Chondrocyte (in vitro differentiated cells): Measurements from ENCODE around the gene BGN. TPM values are rescaled to one million over a fixed set of nuclear protein-coding genes. Genes with fewer than 3 reads are reported as not detected.
A peak's percentile ranks its signal among the peaks of the same experiment; 100 is the strongest.

Source experiments
- DNase-seq: peaks from one replicate; pipeline ENCODE4 v3.0.0; 2021; ENCODE audit warnings: mixed read lengths, low spot score
- H3K27ac Mint-ChIP-seq: one replicate; pipeline ENCODE4 v1.8.0; 2021; ENCODE audit warnings: mild to moderate bottlenecking, moderate library complexity, mixed read lengths; ENCODE audit not compliant: unreplicated experiment
- H3K27me3 Mint-ChIP-seq: 2 replicates; pipeline ENCODE4 v1.8.0; 2021; ENCODE audit warnings: low read depth, mixed read lengths
- H3K36me3 Mint-ChIP-seq: 2 replicates; pipeline ENCODE4 v1.8.0; 2021; ENCODE audit warnings: low read depth, mixed read lengths
- H3K4me1 Mint-ChIP-seq: 2 replicates; pipeline ENCODE4 v1.8.0; 2021; ENCODE audit warnings: low read depth, mild to moderate bottlenecking, mixed read lengths
- H3K4me3 Mint-ChIP-seq: one replicate; pipeline ENCODE4 v1.8.0; 2021; ENCODE audit warnings: mild to moderate bottlenecking, moderate library complexity, mixed read lengths; ENCODE audit not compliant: unreplicated experiment
- H3K9me3 Mint-ChIP-seq: 2 replicates; pipeline ENCODE4 v1.8.0; 2021; ENCODE audit warnings: low read depth, mixed read lengths
- total RNA-seq: library from RNA; stranded (reverse); gene quantifications from 3 replicates; pipeline ENCODE4 v1.2.1, GENCODE V29; 2021
- TF ChIP-seq, protein P1 (sequence below): fragments of 200-600 bp; sonication (generic); IDR thresholded peaks from 2 replicates; pipeline ENCODE4 v1.5.0; 2021; ENCODE audit warnings: antibody characterized with exemption, mild to moderate bottlenecking, moderate library complexity

The BGN gene
- total RNA-seq, 1 donor from 2014 or later, result 2,632 TPM

DNA sequence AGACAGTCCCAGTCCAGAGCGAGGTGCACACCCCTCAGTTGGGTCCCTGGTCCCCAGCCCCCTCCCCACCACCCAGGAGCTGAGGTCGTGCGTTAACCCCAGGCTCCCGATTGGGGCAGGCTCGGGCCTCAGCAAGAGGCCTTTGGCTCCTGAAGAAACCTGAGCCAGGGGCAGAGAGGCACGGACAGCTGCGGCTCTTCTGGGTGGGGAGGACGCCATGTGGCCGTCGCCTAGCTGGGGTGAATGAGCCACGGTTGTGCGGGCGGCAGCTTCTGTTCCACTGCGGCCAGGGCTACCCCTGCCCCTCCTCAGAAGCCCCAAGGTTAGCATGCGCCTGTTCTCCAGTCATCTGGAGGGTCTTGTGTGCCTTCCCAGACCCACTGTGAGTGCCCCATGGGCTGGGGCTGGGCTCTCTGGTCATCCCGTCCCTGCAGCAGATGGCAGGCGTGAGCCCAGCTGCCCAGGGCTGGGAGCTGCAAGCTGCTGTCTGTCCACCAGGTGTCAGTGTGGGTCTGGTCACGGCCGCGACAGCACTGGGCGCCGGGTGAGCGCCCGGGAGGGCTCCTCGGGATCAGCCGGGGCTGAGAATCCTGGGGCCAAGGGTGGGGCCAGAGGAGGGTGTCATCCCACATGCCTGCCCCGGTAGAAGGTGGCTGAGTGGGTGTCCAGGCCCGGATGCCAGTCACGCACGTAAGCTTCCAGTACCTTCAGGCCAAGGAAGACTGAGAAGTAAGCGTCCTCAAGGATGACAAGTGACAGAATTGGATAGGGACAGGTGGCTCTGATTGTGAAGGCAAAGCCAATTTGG is 44.6 kb downstream of the BGN start:
- H3K4me1 Mint-ChIP-seq, result no peaks in the 10 kb centered on the region
- H3K4me3 Mint-ChIP-seq, result no peak overlapping the region
- H3K9me3 Mint-ChIP-seq, result no peaks in the 10 kb centered on the region
- H3K36me3 Mint-ChIP-seq, result no peaks in the 10 kb centered on the region
- no peak overlapping the region for H3K27ac Mint-ChIP-seq
- TF ChIP-seq, protein P1, sequence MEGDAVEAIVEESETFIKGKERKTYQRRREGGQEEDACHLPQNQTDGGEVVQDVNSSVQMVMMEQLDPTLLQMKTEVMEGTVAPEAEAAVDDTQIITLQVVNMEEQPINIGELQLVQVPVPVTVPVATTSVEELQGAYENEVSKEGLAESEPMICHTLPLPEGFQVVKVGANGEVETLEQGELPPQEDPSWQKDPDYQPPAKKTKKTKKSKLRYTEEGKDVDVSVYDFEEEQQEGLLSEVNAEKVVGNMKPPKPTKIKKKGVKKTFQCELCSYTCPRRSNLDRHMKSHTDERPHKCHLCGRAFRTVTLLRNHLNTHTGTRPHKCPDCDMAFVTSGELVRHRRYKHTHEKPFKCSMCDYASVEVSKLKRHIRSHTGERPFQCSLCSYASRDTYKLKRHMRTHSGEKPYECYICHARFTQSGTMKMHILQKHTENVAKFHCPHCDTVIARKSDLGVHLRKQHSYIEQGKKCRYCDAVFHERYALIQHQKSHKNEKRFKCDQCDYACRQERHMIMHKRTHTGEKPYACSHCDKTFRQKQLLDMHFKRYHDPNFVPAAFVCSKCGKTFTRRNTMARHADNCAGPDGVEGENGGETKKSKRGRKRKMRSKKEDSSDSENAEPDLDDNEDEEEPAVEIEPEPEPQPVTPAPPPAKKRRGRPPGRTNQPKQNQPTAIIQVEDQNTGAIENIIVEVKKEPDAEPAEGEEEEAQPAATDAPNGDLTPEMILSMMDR, result peak; percentile 85
- no peak for DNase-seq
- H3K27me3 Mint-ChIP-seq, result peaks cover 1% of the 10 kb centered on the region

DNA sequence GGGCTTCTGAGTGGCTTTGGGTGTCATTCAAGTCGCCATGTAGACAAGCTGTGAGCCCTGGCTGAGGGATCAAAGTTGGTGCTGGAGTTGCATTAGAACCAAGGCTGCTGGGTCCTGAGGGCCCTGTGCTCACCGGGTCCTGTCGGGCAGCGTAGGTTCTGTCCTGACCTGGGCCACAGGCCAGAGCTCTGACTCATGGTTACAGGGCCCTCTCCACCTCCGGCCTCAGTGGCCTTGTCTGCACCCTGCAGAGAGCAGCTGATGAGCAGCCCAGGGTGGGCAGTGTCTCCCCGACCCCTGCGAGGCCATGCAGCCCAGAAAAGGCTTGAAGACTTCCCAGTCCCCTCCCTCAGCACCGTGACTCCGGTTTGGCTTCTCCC is 45.2 kb downstream of the BGN start:
- Mint-ChIP-seq H3K27me3 (peaks cover 1% of the 10 kb centered on the region), H3K27ac (no peak overlapping the region), H3K4me3 (no peak overlapping the region), H3K4me1 (no peaks in the 10 kb centered on the region), H3K9me3 (no peaks in the 10 kb centered on the region), H3K36me3 (no peaks in the 10 kb centered on the region)
- no peak for DNase-seq
- TF ChIP-seq, protein P1, result no peak

DNA sequence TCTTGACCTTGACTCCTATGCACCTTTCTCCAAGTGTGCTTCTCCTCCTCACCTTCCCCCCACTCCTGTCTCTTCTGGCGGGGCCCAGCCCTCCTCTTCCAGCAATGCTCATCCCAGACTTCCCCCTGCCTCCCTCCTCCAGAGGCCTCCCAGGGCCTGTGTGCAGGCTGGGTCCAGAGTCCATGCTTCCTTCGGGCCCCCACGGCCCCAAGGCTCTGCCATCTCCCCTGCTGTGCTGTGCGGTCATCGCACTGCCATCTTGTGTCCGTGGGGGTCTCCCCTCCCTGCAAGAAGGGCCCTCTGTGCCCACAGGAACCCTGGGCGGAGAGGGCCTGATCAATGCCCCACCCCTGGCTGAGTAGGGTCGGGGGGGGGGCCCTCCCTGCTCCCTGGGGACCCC is 49.9 kb downstream of the BGN start:
- Mint-ChIP-seq H3K4me3 (no peak overlapping the region), H3K27me3 (no peaks in the 10 kb centered on the region), H3K9me3 (no peaks in the 10 kb centered on the region), H3K27ac (no peak overlapping the region), H3K36me3 (peaks cover 3% of the 10 kb centered on the region), H3K4me1 (no peaks in the 10 kb centered on the region)
- DNase-seq, result no peak
- TF ChIP-seq, protein P1, result no peak

DNA sequence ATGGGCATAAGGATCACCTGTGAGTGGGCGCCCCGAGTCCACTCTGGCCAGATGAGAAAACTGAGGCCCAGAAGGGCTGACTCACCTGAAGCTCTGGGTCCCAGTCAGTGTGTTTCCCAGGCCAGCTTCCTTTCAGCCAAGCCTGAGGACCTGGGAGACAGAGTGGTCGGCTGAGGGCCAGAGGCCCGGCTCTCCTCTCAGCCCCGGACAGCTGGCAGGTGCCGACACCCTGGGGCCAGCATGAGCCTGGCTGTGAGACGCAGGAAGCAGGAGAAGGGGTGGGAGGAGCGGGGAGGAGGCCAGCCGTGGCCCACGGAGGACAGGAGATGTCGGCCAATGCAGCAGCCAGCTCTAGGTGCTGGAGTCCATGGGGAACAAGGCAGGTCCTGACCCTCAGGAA is 51.6 kb downstream of the BGN start:
- Mint-ChIP-seq H3K9me3 (no peaks in the 10 kb centered on the region), H3K27ac (no peak overlapping the region), H3K4me1 (no peaks in the 10 kb centered on the region), H3K4me3 (no peak overlapping the region), H3K36me3 (peaks cover 3% of the 10 kb centered on the region), H3K27me3 (no peaks in the 10 kb centered on the region)
- TF ChIP-seq, protein P1, result no peak
- DNase-seq, result no peak

DNA sequence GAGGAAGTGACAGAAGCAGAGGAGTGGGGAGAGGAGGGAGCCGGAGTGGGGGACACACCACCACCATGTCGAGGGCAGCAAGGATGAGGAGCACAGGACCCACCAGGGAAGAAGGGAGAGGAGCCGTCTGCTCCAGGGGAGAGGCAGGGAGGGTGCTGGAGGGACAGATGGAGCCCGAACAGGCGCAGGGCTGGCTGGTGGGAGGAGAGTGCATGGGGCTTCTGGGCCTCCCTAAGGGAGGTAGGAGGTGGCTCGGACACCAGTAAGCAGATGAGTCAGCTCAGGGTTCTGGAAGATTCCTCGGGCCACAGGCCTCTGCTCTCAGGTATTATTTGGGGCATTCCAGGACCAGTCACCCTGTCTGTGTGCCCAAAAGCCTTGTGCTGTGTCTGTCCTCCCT is 52.4 kb downstream of the BGN start:
- Mint-ChIP-seq H3K27me3 (no peaks in the 10 kb centered on the region), H3K36me3 (peaks cover 3% of the 10 kb centered on the region), H3K9me3 (no peaks in the 10 kb centered on the region), H3K4me3 (no peak overlapping the region), H3K27ac (no peak overlapping the region), H3K4me1 (no peaks in the 10 kb centered on the region)
- no peak for DNase-seq
- TF ChIP-seq, protein P1, result no peak
